ENCODE measurements around the gene LRRC26. TPM values are rescaled to one million over a fixed set of nuclear protein-coding genes. Genes with fewer than 3 reads are reported as not detected.

The LRRC26 gene
- total and polyA plus RNA-seq, 2 donors (not counting 3 experiments of a cell fraction or from before 2014, with no cell fraction given): 0.08 TPM; not detected in 1

- BruUV-seq (replicated peaks): no TSS peak
- intact Hi-C loops (cut with micrococcal nuclease) (no loop called here), dilution Hi-C loops (cut with MboI; ENCODE audit: extremely low pct_ligation_motif_present, low sequenced_read_pairs) (no loop called here)
- Histone ChIP-seq H3K79me2 (ENCODE audit: control insufficient read depth, insufficient read depth, low read length) (no peaks in the 10 kb centered on the region), H3K27ac (ENCODE audit: insufficient read depth, low read depth, low read length) (no peak overlapping the region), H3K4me2 (ENCODE audit: insufficient read depth, low read length) (no peak overlapping the region), H3K4me1 (ENCODE audit: control insufficient read depth, extremely low read depth, insufficient read depth, low read length) (peaks cover under 1% of the 10 kb centered on the region), H2AFZ (ENCODE audit: low read depth, low read length) (no peak overlapping the region), H3K4me3 (replicated peaks in 1 of 3; ENCODE audit: insufficient read depth in 1 of 3, low read depth in 1 of 3, low read length in 3 of 3) (no peak overlapping the region), H3K36me3 (ENCODE audit: control insufficient read depth in 2 of 2, extremely low read depth in 1 of 2, insufficient read depth in 2 of 2, low read length in 2 of 2) (peaks cover 0 to 2% of the 10 kb centered on the region in 2 experiments), H3K9me3 (replicated peaks; ENCODE audit: control insufficient read depth, insufficient read depth, low read length) (no peaks in the 10 kb centered on the region), H3K9me1 (replicated peaks; ENCODE audit: control insufficient read depth, extremely low read depth, insufficient read depth, low read length) (no peaks in the 10 kb centered on the region), H3K27me3 (ENCODE audit: control insufficient read depth in 2 of 2, insufficient read depth in 2 of 2, low read length in 2 of 2) (peaks cover 12 to 15% of the 10 kb centered on the region in 2 experiments), H3K9ac (replicated peaks; ENCODE audit: extremely low read depth, insufficient read depth, low read length) (no peak overlapping the region), H4K20me1 (replicated peaks; ENCODE audit: control insufficient read depth, extremely low read depth, insufficient read depth, low read length) (no peaks in the 10 kb centered on the region)
- FAIRE-seq (no peak), DNase-seq (ENCODE audit: low read depth, low spot score) (no peak)
- POLR2A ChIA-PET: no interaction called here
- CTCF ChIA-PET: interaction anchor here (0.8 to 1.1 kb wide), 2 partner anchors 16 to 63 kb away, joined by 3 read pairs; no protein-coding TSS in a partner anchor
- TF ChIP-seq MYC (IDR thresholded peaks at IDR 0.05; ENCODE audit: low read depth, low read length) (no peak), MAX (IDR thresholded peaks at IDR 0.05; ENCODE audit: insufficient read depth, insufficient read length) (no peak), FOS (IDR thresholded peaks at IDR 0.05; ENCODE audit: borderline replicate concordance, insufficient read depth, low read length) (no peak), POLR2A (IDR thresholded peaks at IDR 0.05; ENCODE audit: low read depth, low read length) (no peak), EZH2 (IDR thresholded peaks at IDR 0.05; ENCODE audit: borderline replicate concordance, low read depth, low read length, severe bottlenecking) (no peak), GATA2 (IDR thresholded peaks at IDR 0.05; ENCODE audit: insufficient read depth, insufficient read length, low read depth, low read length) (no peak), CTCF (IDR thresholded peaks at IDR 0.05; ENCODE audit: extremely low read depth in 1 of 2, insufficient read depth in 1 of 2, low read depth in 1 of 2, low read length in 2 of 2) (no peak), POLR2AphosphoS5 (IDR thresholded peaks at IDR 0.05; ENCODE audit: insufficient read depth, low read depth, low read length) (no peak), JUN (IDR thresholded peaks at IDR 0.05; ENCODE audit: borderline replicate concordance, insufficient read depth, insufficient read length, low read depth) (no peak)
These were observed 3.3 kb upstream of the LRRC26 start for GRCh38 chr9:137172901-137173795.

Data from endothelial cell of umbilical vein (primary cell).